ENCODE measurements around the gene MYLK.

Gene MYLK

DNA sequence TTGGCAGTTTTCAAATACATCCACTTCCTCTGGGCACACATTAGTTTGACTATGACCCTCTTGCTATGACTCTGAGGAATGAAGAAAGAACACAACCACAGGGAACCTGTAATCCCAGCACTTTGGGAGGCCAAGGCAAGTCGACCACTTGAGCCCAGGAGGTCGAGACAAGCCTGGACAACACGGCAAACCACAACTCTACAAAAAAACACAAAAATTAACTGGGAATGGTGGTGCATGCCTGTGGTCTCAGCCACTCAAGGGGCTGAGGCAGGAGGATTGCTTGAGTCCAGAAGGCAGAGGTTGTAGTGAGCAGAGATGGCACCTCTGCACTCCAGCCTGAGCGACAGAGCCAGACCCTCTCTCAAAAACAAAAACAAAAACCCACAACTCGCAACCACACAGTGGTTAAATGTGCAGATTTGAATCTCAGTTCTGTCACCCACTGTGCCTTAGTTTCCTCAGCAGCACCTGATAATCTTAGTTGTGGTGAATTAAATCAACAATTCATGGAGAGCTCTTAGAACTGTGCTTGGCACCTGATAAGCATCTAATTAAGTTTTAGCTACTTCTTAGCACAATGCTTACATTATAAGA, 65.7 kb downstream of the MYLK start:
- Histone ChIP-seq H3K36me3 (ENCODE audit: control insufficient read depth, low read depth, low read length) (no peaks in the 10 kb centered on the region), H3K4me3 (ENCODE audit: low read length) (no peak overlapping the region), H3K4me1 (ENCODE audit: control insufficient read depth, low read depth, low read length) (peaks cover 7% of the 10 kb centered on the region), H3K9ac (ENCODE audit: low read length) (no peak overlapping the region), H3K9me3 (ENCODE audit: control insufficient read depth, low read depth, low read length) (no peaks in the 10 kb centered on the region), H3K27me3 (ENCODE audit: control insufficient read depth, insufficient read depth, low read length) (no peaks in the 10 kb centered on the region), H3K27ac (ENCODE audit: low read length) (no peak overlapping the region)

DNA sequence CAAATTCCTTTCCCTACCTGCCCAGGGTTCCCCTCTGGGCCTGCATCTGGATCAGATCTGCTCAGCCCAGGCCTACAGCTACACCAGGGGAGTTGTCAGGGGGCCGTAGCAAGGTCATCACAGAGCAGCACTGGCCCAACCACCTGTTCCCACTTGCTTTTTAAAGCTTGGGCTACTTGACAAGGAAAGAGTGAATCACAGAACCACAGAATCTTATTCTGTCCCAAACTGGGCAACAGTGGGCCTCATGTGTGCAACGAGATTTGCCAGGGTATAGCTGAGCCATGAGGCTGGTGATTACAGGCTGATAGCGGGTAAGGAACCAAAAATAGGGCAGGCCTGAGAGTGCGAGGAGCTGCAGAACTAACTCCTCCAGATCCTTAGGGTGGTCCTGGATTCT, 66.7 kb downstream of the MYLK start:
- Histone ChIP-seq H3K4me1 (ENCODE audit: control insufficient read depth, low read depth, low read length) (peaks cover 7% of the 10 kb centered on the region), H3K9ac (ENCODE audit: low read length) (no peak overlapping the region), H3K36me3 (ENCODE audit: control insufficient read depth, low read depth, low read length) (no peaks in the 10 kb centered on the region), H3K9me3 (ENCODE audit: control insufficient read depth, low read depth, low read length) (no peaks in the 10 kb centered on the region), H3K27ac (ENCODE audit: low read length) (no peak overlapping the region), H3K27me3 (ENCODE audit: control insufficient read depth, insufficient read depth, low read length) (no peaks in the 10 kb centered on the region), H3K4me3 (ENCODE audit: low read length) (no peak overlapping the region)

DNA sequence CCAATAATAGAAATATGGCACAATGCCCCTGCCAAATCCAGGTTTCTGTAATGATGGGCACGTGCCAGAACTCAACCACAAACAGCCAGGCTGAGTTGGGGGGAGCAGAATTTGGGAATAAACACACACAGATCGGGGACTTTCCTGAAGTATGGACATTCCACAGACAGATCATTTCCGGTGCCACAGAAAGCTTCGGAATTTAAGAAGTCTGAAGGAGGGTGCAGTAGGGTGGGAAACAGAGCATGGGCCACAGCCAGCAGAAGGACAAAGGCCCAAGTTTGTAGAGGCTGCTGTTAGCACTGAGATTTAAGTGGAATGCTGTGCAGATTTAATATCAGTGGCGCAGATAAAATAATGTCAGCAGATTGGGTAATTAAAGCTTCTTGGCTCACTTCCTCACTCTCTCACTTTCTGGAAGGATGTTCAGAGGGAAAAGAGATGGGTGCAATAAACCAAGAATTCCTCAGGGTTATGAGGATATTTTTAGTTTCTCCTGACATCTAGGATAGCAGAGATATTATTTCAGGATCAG, 67.4 kb downstream of the MYLK start:
- no peak overlapping the region for H3K9ac ChIP-seq (ENCODE audit: low read length)
- H3K36me3 ChIP-seq (ENCODE audit: control insufficient read depth, low read depth, low read length), result no peaks in the 10 kb centered on the region
- H3K4me3 ChIP-seq (ENCODE audit: low read length), result no peak overlapping the region
- H3K27ac ChIP-seq (ENCODE audit: low read length), result no peak overlapping the region
- no peaks in the 10 kb centered on the region for H3K9me3 ChIP-seq (ENCODE audit: control insufficient read depth, low read depth, low read length)
- H3K27me3 ChIP-seq (ENCODE audit: control insufficient read depth, insufficient read depth, low read length), result no peaks in the 10 kb centered on the region
- peaks cover 7% of the 10 kb centered on the region for H3K4me1 ChIP-seq (ENCODE audit: control insufficient read depth, low read depth, low read length)

DNA sequence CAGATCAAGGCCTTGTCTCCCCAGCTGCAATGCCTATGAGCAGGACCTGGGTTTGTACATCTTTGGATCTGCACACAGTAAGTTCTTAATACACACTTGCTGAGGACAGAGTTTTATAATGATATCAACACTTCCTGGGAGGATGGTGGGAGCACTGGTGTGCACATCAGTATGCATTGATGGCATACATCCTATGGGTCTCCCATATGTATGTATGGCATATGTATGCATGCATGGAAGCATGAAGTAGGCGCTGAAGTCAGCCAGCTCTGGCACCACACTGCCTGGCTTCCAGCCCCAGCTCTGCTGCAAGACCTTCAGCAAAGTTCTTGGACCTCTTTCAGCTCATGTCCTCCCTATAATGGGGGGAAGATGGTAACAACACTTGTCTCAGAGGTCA, 68.2 kb downstream of the MYLK start:
- no peaks in the 10 kb centered on the region for H3K36me3 ChIP-seq (ENCODE audit: control insufficient read depth, low read depth, low read length)
- no peaks in the 10 kb centered on the region for H3K27me3 ChIP-seq (ENCODE audit: control insufficient read depth, insufficient read depth, low read length)
- no peak overlapping the region for H3K27ac ChIP-seq (ENCODE audit: low read length)
- no peaks in the 10 kb centered on the region for H3K9me3 ChIP-seq (ENCODE audit: control insufficient read depth, low read depth, low read length)
- H3K4me1 ChIP-seq (ENCODE audit: control insufficient read depth, low read depth, low read length), result peaks cover 7% of the 10 kb centered on the region
- H3K4me3 ChIP-seq (ENCODE audit: low read length), result no peak overlapping the region
- no peak overlapping the region for H3K9ac ChIP-seq (ENCODE audit: low read length)

DNA sequence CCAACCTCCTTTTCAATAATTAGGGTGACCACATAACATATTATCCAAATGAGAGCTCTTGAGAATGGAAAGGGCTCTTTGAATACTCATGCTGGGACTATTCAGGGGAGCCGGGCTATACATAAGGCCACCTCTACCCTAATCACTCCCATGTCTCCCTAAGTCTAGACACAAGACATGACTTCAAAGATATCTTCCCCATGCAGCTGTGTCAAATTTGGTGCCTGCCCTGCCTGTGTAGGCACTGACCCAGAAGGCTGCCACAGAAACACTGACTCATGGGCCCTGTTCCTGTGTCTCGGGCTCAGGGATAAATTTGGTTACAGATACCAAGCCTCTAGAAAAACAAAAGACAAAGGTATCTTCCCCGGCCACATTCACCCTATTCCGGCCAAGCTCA, 70.3 kb downstream of the MYLK start:
- Histone ChIP-seq H3K9me3 (ENCODE audit: control insufficient read depth, low read depth, low read length) (no peaks in the 10 kb centered on the region), H3K27me3 (ENCODE audit: control insufficient read depth, insufficient read depth, low read length) (no peaks in the 10 kb centered on the region), H3K27ac (ENCODE audit: low read length) (no peak overlapping the region), H3K9ac (ENCODE audit: low read length) (no peak overlapping the region), H3K36me3 (ENCODE audit: control insufficient read depth, low read depth, low read length) (no peaks in the 10 kb centered on the region), H3K4me3 (ENCODE audit: low read length) (no peak overlapping the region), H3K4me1 (ENCODE audit: control insufficient read depth, low read depth, low read length) (peaks cover 3% of the 10 kb centered on the region)

DNA sequence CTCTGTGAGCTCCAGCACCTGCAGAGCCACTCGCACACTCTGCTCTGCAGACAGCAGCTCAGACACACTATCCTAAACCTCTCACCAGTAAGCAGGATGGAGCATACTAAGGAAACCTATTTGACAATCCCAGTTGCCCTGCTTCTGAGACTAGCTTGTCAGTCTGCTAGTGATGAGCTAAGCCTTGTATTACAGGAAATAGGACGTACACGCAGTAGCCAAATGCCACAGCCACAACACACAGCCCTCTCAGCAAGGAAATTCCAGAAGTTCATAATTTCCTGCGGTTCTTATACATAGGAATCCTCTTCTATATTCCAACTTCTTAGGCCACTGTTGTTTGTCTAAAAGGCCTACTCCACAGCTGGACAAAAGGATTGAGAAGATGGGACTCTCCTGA, 74.5 kb downstream of the MYLK start:
- Histone ChIP-seq H3K4me3 (ENCODE audit: low read length) (no peak overlapping the region), H3K27me3 (ENCODE audit: control insufficient read depth, insufficient read depth, low read length) (no peaks in the 10 kb centered on the region), H3K9me3 (ENCODE audit: control insufficient read depth, low read depth, low read length) (no peaks in the 10 kb centered on the region), H3K27ac (ENCODE audit: low read length) (no peak overlapping the region), H3K4me1 (ENCODE audit: control insufficient read depth, low read depth, low read length) (no peaks in the 10 kb centered on the region), H3K36me3 (ENCODE audit: control insufficient read depth, low read depth, low read length) (no peaks in the 10 kb centered on the region), H3K9ac (ENCODE audit: low read length) (no peak overlapping the region)

DNA sequence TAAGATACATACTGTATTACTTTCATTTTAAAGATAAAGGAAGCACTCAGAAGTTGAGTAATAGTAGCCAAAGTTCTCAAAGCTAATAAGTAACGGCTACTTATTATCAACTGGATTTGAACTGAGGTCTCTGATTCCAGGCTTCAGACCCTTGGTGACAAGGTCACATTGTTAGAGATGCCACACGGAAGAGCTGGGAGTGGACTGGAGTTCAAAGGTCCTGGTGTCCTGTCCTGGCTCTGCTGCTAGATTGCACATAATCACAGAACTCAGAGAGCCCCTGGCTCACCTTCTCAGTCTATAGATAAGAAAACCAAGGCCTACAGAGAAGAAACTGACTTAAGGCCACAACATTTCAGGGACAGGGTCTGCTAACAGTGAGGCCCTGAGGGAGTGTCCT, 75.3 kb downstream of the MYLK start:
- Histone ChIP-seq H3K9me3 (ENCODE audit: control insufficient read depth, low read depth, low read length) (no peaks in the 10 kb centered on the region), H3K36me3 (ENCODE audit: control insufficient read depth, low read depth, low read length) (no peaks in the 10 kb centered on the region), H3K4me3 (ENCODE audit: low read length) (no peak overlapping the region), H3K27me3 (ENCODE audit: control insufficient read depth, insufficient read depth, low read length) (no peaks in the 10 kb centered on the region), H3K27ac (ENCODE audit: low read length) (no peak overlapping the region), H3K4me1 (ENCODE audit: control insufficient read depth, low read depth, low read length) (no peaks in the 10 kb centered on the region), H3K9ac (ENCODE audit: low read length) (no peak overlapping the region)

DNA sequence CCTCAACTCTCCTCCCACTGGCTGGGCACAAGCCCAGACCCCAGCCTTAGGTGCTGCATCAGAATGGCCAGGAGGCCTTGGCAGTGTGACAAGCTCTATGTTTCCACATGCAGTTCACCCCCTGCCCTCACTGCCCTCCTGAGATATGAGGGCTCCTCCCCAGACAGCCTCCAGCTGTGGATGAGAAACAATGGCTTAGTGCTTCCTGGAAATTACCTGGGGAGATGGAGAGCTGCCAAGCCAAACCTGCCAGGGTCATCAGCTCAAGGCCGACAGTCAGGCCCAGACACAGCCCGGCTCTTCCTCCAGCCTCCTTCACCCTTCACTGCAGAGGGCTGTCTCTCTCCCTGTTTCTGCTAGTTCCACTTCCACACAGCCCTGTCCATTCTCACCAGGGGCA, 76.3 kb downstream of the MYLK start:
- H3K36me3 ChIP-seq (ENCODE audit: control insufficient read depth, low read depth, low read length), result no peaks in the 10 kb centered on the region
- H3K9me3 ChIP-seq (ENCODE audit: control insufficient read depth, low read depth, low read length), result no peaks in the 10 kb centered on the region
- no peak overlapping the region for H3K4me3 ChIP-seq (ENCODE audit: low read length)
- H3K27ac ChIP-seq (ENCODE audit: low read length), result no peak overlapping the region
- no peak overlapping the region for H3K9ac ChIP-seq (ENCODE audit: low read length)
- H3K4me1 ChIP-seq (ENCODE audit: control insufficient read depth, low read depth, low read length), result no peaks in the 10 kb centered on the region
- H3K27me3 ChIP-seq (ENCODE audit: control insufficient read depth, insufficient read depth, low read length), result no peaks in the 10 kb centered on the region

DNA sequence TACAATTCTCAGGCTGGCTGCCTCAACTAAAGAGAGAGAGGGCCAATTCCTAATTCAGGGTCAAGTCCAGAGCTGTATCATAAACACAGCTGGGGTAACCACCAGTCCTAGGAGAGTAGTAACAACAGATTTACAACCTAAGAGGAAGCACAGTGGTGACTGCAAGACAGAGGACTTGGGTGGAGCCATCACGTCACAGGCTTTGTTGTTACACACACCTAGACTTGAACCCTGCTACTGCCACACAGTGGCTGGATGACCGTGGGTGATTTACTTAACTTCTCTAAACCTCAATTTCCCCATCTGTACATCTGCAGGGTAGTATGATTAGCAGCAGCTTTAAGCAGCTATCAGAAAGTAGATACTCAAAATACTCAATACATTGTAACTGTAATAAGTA, 78.6 kb downstream of the MYLK start:
- H3K9me3 ChIP-seq (ENCODE audit: control insufficient read depth, low read depth, low read length), result no peaks in the 10 kb centered on the region
- no peak overlapping the region for H3K27ac ChIP-seq (ENCODE audit: low read length)
- H3K36me3 ChIP-seq (ENCODE audit: control insufficient read depth, low read depth, low read length), result no peaks in the 10 kb centered on the region
- no peak overlapping the region for H3K9ac ChIP-seq (ENCODE audit: low read length)
- H3K27me3 ChIP-seq (ENCODE audit: control insufficient read depth, insufficient read depth, low read length), result no peaks in the 10 kb centered on the region
- H3K4me1 ChIP-seq (ENCODE audit: control insufficient read depth, low read depth, low read length), result no peaks in the 10 kb centered on the region
- no peak overlapping the region for H3K4me3 ChIP-seq (ENCODE audit: low read length)

DNA sequence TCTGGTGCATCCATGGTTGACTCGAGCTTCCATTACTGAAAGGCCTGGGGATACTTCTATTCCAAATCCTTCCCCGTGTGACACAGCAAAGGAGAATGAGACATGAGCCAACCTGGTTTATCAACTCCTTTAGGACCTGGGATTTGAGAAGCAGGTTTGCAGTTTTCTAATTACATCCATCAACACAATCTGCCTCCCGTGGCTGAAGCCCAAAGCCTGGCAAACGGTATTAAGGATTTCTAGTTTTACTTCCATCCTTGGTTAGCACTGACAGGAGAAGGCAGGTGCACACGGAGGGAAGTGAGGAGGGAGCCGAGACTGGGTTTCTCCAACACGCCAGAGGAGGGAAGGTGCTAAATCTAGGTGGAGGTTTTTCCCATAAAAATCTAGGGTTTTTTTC, 79.0 kb downstream of the MYLK start:
- peaks cover 3% of the 10 kb centered on the region for H3K4me1 ChIP-seq (ENCODE audit: control insufficient read depth, low read depth, low read length)
- H3K27ac ChIP-seq (ENCODE audit: low read length), result no peak overlapping the region
- H3K4me3 ChIP-seq (ENCODE audit: low read length), result no peak overlapping the region
- no peaks in the 10 kb centered on the region for H3K27me3 ChIP-seq (ENCODE audit: control insufficient read depth, insufficient read depth, low read length)
- H3K9me3 ChIP-seq (ENCODE audit: control insufficient read depth, low read depth, low read length), result no peaks in the 10 kb centered on the region
- no peaks in the 10 kb centered on the region for H3K36me3 ChIP-seq (ENCODE audit: control insufficient read depth, low read depth, low read length)
- H3K9ac ChIP-seq (ENCODE audit: low read length), result no peak overlapping the region

DNA sequence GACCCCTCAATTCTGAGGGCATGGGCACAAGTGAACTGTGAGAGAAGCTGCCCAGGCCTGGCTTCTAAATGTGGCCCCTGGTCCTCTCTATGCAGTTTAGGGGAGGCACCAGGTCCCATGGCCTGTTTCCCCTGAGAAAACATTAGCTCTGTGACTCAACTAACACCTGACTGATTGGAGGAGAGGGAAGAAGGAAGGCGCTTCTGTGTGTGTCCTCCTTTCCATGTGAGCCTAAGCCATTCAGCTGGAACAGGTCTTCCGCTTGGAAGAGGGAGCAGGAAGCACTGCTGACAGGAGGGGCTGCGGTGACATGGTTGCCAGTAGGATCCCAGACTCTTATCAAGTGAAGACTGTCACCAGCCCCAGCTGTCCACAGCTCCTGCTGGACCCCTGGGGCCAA, 79.5 kb downstream of the MYLK start:
- Histone ChIP-seq H3K36me3 (ENCODE audit: control insufficient read depth, low read depth, low read length) (no peaks in the 10 kb centered on the region), H3K27me3 (ENCODE audit: control insufficient read depth, insufficient read depth, low read length) (no peaks in the 10 kb centered on the region), H3K27ac (ENCODE audit: low read length) (no peak overlapping the region), H3K9me3 (ENCODE audit: control insufficient read depth, low read depth, low read length) (no peaks in the 10 kb centered on the region), H3K4me1 (ENCODE audit: control insufficient read depth, low read depth, low read length) (peaks cover 5% of the 10 kb centered on the region), H3K9ac (ENCODE audit: low read length) (no peak overlapping the region), H3K4me3 (ENCODE audit: low read length) (no peak overlapping the region)

DNA sequence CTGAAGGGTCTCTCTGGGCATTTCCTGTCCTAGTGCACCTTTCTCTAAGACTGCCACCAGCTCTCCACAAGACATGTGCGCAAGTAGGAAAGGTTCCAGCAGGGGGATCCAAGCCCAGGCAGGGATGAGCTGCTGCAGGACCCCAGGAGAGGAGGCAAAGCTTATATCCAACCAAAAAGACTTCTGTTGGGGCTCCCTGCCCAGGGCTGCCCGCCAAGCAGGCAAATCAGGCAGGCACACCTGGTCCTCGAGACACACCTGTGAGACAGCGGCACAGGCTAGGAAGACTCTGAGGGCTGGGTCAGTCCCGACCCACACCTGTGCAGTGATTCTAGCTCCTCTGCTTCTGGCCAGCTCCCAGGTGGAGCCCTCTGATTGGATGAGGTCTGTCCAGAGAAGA, 80.6 kb downstream of the MYLK start:
- no peak overlapping the region for H3K4me3 ChIP-seq (ENCODE audit: low read length)
- H3K4me1 ChIP-seq (ENCODE audit: control insufficient read depth, low read depth, low read length), result peaks cover 5% of the 10 kb centered on the region
- no peaks in the 10 kb centered on the region for H3K9me3 ChIP-seq (ENCODE audit: control insufficient read depth, low read depth, low read length)
- H3K36me3 ChIP-seq (ENCODE audit: control insufficient read depth, low read depth, low read length), result no peaks in the 10 kb centered on the region
- H3K27ac ChIP-seq (ENCODE audit: low read length), result no peak overlapping the region
- H3K9ac ChIP-seq (ENCODE audit: low read length), result no peak overlapping the region
- no peaks in the 10 kb centered on the region for H3K27me3 ChIP-seq (ENCODE audit: control insufficient read depth, insufficient read depth, low read length)
